ENCODE measurements around the gene LDLRAD2. TPM values are rescaled to one million over a fixed set of nuclear protein-coding genes. Genes with fewer than 3 reads are reported as not detected.

The LDLRAD2 gene
- total and polyA plus RNA-seq, 9 of the 15 experiments (the other 6 are each of a cell fraction or from before 2014, with no cell fraction given) = 0.45 to 0.48 TPM; not detected in 7

DNA sequence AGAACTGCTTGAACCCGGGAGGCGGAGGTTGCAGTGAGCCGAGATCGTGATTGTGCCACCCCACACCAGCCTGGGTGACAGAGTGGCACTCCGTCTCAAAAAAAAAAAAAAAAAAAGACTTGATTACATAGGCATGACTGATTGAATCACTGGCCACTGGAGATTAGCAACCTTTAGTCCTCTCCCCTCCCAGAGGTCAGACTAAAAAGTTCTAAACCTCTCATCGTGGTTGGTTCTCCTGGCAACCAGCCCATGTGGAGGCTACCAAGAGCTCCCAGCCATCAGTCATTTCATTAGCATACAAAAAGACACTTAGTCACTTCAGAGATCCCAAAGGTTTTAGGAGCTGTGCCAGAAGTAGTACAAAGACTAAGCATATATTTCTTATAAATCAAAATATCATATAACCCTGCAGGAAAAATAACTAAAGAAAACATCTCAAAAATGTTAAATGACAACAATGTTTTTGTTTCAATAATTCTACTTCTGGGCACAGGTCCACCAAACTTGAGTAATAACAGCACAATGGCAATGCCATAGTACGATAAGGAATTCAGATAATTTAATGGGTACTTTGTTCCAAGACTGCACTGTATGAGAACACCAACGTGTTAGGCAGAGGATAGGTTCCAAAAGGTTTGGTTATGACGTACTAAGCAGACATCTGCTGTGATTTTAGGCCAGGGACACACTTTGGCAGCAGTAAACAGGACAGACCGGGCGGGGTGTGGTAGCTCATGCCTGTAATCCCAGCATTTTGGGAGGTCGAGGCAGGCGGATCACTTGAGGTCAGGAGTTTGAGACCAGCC is 47.2 kb upstream of the LDLRAD2 start (continued):
- TF ChIP-seq FOXK2 (conservative IDR thresholded peaks at IDR 0.05 in 1 of 2, IDR thresholded peaks at IDR 0.05 in 1 of 2; ENCODE audit: low read depth in 2 of 2) = no peak
- TF ChIP-seq ZNF184 (CRISPR knock-in tag; IDR thresholded peaks at IDR 0.05) = no peak
- TF ChIP-seq ZNF764 (CRISPR knock-in tag; IDR thresholded peaks at IDR 0.05; ENCODE audit: low read depth) = no peak
- no peak for TF ChIP-seq GATA2 (CRISPR knock-in tag; IDR thresholded peaks at IDR 0.05)
- TF ChIP-seq BHLHE40 (IDR thresholded peaks at IDR 0.05; ENCODE audit: low read length) = no peak
- TF ChIP-seq NR2F6 (CRISPR knock-in tag; IDR thresholded peaks at IDR 0.05) = no peak
- TF ChIP-seq BACH1 (tag; IDR thresholded peaks at IDR 0.05) = 0 out of 2 replicates have a peak, but pooled peaks have one; percentile 23
- peak; percentile 72 for TF ChIP-seq ARID1B (IDR thresholded peaks at IDR 0.05)
- TF ChIP-seq KDM5B (IDR thresholded peaks at IDR 0.05; ENCODE audit: insufficient replicate concordance, low read depth, low read length) = no peak
- no peak for TF ChIP-seq ZNF12 (CRISPR knock-in tag; IDR thresholded peaks at IDR 0.05)
- no peak for TF ChIP-seq PTTG1 (tag; IDR thresholded peaks at IDR 0.05; ENCODE audit: low read depth)
- no peak for TF ChIP-seq ETS2 (tag; IDR thresholded peaks at IDR 0.05; ENCODE audit: borderline replicate concordance, poor library complexity, severe bottlenecking)
- TF ChIP-seq, protein P1, sequence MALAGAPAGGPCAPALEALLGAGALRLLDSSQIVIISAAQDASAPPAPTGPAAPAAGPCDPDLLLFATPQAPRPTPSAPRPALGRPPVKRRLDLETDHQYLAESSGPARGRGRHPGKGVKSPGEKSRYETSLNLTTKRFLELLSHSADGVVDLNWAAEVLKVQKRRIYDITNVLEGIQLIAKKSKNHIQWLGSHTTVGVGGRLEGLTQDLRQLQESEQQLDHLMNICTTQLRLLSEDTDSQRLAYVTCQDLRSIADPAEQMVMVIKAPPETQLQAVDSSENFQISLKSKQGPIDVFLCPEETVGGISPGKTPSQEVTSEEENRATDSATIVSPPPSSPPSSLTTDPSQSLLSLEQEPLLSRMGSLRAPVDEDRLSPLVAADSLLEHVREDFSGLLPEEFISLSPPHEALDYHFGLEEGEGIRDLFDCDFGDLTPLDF (CRISPR knock-in tag; IDR thresholded peaks at IDR 0.05) = no peak
- no peak for TF ChIP-seq HMG20B (CRISPR knock-in tag; IDR thresholded peaks at IDR 0.05)
- no peak for TF ChIP-seq ZNF274 (IDR thresholded peaks at IDR 0.05; ENCODE audit: borderline replicate concordance, low read depth, low read length)
- TF ChIP-seq MED1 (CRISPR knock-in tag; IDR thresholded peaks at IDR 0.05; ENCODE audit: borderline replicate concordance) = no peak
- no peak for TF ChIP-seq ZNF165 (CRISPR knock-in tag; IDR thresholded peaks at IDR 0.05; ENCODE audit: borderline replicate concordance)
- no peak for TF ChIP-seq MCM5 (IDR thresholded peaks at IDR 0.05; ENCODE audit: low read depth)
- TF ChIP-seq ZNF655 (CRISPR knock-in tag; IDR thresholded peaks at IDR 0.05) = 0 out of 2 replicates have a peak, but pooled peaks have one; percentile 25
- no peak for TF ChIP-seq ZEB2 (IDR thresholded peaks at IDR 0.05)
- no peak for TF ChIP-seq ZNF444 (CRISPR knock-in tag; IDR thresholded peaks at IDR 0.05)
- TF ChIP-seq, protein P2, sequence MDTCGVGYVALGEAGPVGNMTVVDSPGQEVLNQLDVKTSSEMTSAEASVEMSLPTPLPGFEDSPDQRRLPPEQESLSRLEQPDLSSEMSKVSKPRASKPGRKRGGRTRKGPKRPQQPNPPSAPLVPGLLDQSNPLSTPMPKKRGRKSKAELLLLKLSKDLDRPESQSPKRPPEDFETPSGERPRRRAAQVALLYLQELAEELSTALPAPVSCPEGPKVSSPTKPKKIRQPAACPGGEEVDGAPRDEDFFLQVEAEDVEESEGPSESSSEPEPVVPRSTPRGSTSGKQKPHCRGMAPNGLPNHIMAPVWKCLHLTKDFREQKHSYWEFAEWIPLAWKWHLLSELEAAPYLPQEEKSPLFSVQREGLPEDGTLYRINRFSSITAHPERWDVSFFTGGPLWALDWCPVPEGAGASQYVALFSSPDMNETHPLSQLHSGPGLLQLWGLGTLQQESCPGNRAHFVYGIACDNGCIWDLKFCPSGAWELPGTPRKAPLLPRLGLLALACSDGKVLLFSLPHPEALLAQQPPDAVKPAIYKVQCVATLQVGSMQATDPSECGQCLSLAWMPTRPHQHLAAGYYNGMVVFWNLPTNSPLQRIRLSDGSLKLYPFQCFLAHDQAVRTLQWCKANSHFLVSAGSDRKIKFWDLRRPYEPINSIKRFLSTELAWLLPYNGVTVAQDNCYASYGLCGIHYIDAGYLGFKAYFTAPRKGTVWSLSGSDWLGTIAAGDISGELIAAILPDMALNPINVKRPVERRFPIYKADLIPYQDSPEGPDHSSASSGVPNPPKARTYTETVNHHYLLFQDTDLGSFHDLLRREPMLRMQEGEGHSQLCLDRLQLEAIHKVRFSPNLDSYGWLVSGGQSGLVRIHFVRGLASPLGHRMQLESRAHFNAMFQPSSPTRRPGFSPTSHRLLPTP (IDR thresholded peaks at IDR 0.05; ENCODE audit: borderline replicate concordance, extremely low read depth, insufficient read length) = no peak
- peak; percentile 88 for TF ChIP-seq ZNF384 (IDR thresholded peaks at IDR 0.05; ENCODE audit: low read depth, low read length)

Data from K562 (cell line).